Parathyroid adenoma (tissue), 2 donors: ENCODE data around the gene PRELID1.

Experiments
- H2AFZ ChIP-seq: fragments of 300-600 bp; sonication (generic); one replicate; pipeline ENCODE4 v1.7.0; 2017; ENCODE audit warnings: antibody characterized with exemption, mild to moderate bottlenecking
- H3K27ac ChIP-seq: fragments of 300-600 bp; sonication (generic); one replicate; pipeline ENCODE4 v1.7.0; 2017
- H3K27me3 ChIP-seq: fragments of 300-600 bp; sonication (generic); one replicate; pipeline ENCODE4 v1.7.0; 2017; ENCODE audit warnings: low read length; ENCODE audit not compliant: control insufficient read depth, insufficient read depth
- H3K36me3 ChIP-seq: fragments of 300-600 bp; sonication (generic); one replicate; pipeline ENCODE4 v1.7.0; 2017; ENCODE audit warnings: low read length; ENCODE audit not compliant: control insufficient read depth, insufficient read depth
- H3K4me1 ChIP-seq: fragments of 300-600 bp; sonication (generic); one replicate; pipeline ENCODE4 v1.7.0; 2017; ENCODE audit warnings: control low read depth
- H3K4me2 ChIP-seq: fragments of 300-600 bp; sonication (generic); one replicate; pipeline ENCODE4 v1.7.0; 2017; ENCODE audit warnings: low read length
- H3K4me3 ChIP-seq: fragments of 300-600 bp; sonication (generic); one replicate; pipeline ENCODE4 v1.7.0; 2017; ENCODE audit warnings: low read depth, low read length
- H3K79me2 ChIP-seq: fragments of 300-600 bp; sonication (generic); one replicate; pipeline ENCODE4 v1.7.0; 2017; ENCODE audit warnings: control low read depth
- H3K9ac ChIP-seq: fragments of 300-600 bp; sonication (generic); one replicate; pipeline ENCODE4 v1.7.0; 2017; ENCODE audit warnings: mild to moderate bottlenecking
- H3K9me3 ChIP-seq: fragments of 300-600 bp; sonication (generic); one replicate; pipeline ENCODE4 v1.7.0; 2017; ENCODE audit warnings: low read length; ENCODE audit not compliant: control insufficient read depth
- CTCF ChIP-seq: fragments of 300-600 bp; sonication (generic); IDR thresholded peaks from one replicate; pipeline ENCODE4 v1.7.0; 2017; ENCODE audit warnings: antibody characterized with exemption, mild to moderate bottlenecking
- donor health status: primary hyperparathyroidism.

Gene PRELID1

GRCh38 chr5:177306674-177307543 lies 3.3 kb downstream of the PRELID1 start:
- no peak overlapping the region for H2AFZ ChIP-seq
- H3K27ac ChIP-seq: no peak overlapping the region
- H3K36me3 ChIP-seq: no peaks in the 10 kb centered on the region
- H3K4me3 ChIP-seq: no peak overlapping the region
- H3K4me1 ChIP-seq: peaks cover 28% of the 10 kb centered on the region
- H3K4me2 ChIP-seq: no peak overlapping the region
- H3K9ac ChIP-seq: no peak overlapping the region
- peaks cover 7% of the 10 kb centered on the region for H3K79me2 ChIP-seq
- no peak for TF ChIP-seq CTCF
- H3K9me3 ChIP-seq: no peaks in the 10 kb centered on the region
- no peaks in the 10 kb centered on the region for H3K27me3 ChIP-seq

GRCh38 chr5:177307544-177308363 lies 4.2 kb downstream of the PRELID1 start:
- Histone ChIP-seq H3K9me3 (no peaks in the 10 kb centered on the region), H3K27ac (no peak overlapping the region), H3K9ac (no peak overlapping the region), H3K4me2 (no peak overlapping the region), H3K4me3 (no peak overlapping the region), H3K4me1 (peaks cover 22% of the 10 kb centered on the region), H2AFZ (no peak overlapping the region), H3K36me3 (no peaks in the 10 kb centered on the region), H3K79me2 (peaks cover 7% of the 10 kb centered on the region), H3K27me3 (no peaks in the 10 kb centered on the region)
- no peak for TF ChIP-seq CTCF

GRCh38 chr5:177308740-177309139 lies 5.1 kb downstream of the PRELID1 start:
- no peak overlapping the region for H3K4me3 ChIP-seq
- H3K9ac ChIP-seq: no peak overlapping the region
- H3K36me3 ChIP-seq: no peaks in the 10 kb centered on the region
- H2AFZ ChIP-seq: no peak overlapping the region
- H3K79me2 ChIP-seq: peaks cover 7% of the 10 kb centered on the region
- H3K4me2 ChIP-seq: no peak overlapping the region
- H3K9me3 ChIP-seq: no peaks in the 10 kb centered on the region
- H3K27me3 ChIP-seq: no peaks in the 10 kb centered on the region
- H3K27ac ChIP-seq: no peak overlapping the region
- TF ChIP-seq CTCF: no peak
- H3K4me1 ChIP-seq: peaks cover 20% of the 10 kb centered on the region

- Histone ChIP-seq H2AFZ (no peak overlapping the region), H3K27me3 (no peaks in the 10 kb centered on the region), H3K4me2 (no peak overlapping the region), H3K79me2 (peaks cover 3% of the 10 kb centered on the region), H3K9me3 (no peaks in the 10 kb centered on the region), H3K36me3 (no peaks in the 10 kb centered on the region), H3K4me3 (no peak overlapping the region), H3K9ac (no peak overlapping the region), H3K4me1 (peaks cover 14% of the 10 kb centered on the region), H3K27ac (no peak overlapping the region)
- TF ChIP-seq CTCF: peak; percentile 83
These were observed 6.0 kb downstream of the PRELID1 start for GRCh38 chr5:177309351-177310191.
